Upper lobe of left lung (tissue), 6 donors: ENCODE data around the gene SLC28A1. TPM values are rescaled to one million over a fixed set of nuclear protein-coding genes. Genes with fewer than 3 reads are reported as not detected.

Experiments
- ATAC-seq, 2 donors: fragments of 200-7000 bp; cut with Tn5 transposase; one replicate each; pipeline ENCODE4 v1.9.1; 2022; ENCODE audit warnings: mild to moderate bottlenecking in 2 of 2, moderate library complexity in 2 of 2; ENCODE audit not compliant: low FRiP score in 2 of 2
- DNase-seq, 2 donors: peaks; one replicate each; pipeline ENCODE4 v3.0.0-alpha.2; 2019 to 2020
- H3K27ac ChIP-seq, 4 donors: fragments of 200-600 bp; sonication (generic); one replicate each; pipeline ENCODE4 v1.5.1; 2016 to 2019
- H3K27me3 ChIP-seq, 4 donors: fragments of 200-600 bp; sonication (generic); one replicate each; pipeline ENCODE4 v1.5.1; 2017 to 2019
- H3K36me3 ChIP-seq, 4 donors: fragments of 200-600 bp; sonication (generic); one replicate each; pipeline ENCODE4 v1.5.1; 2016 to 2019
- H3K4me1 ChIP-seq, 4 donors: fragments of 200-600 bp; sonication (generic); one replicate each; pipeline ENCODE4 v1.5.1; 2018 to 2019
- H3K4me3 ChIP-seq, 4 donors: fragments of 200-600 bp; sonication (generic); one replicate each; pipeline ENCODE4 v1.5.1; 2017 to 2019; ENCODE audit warnings: mild to moderate bottlenecking in 2 of 4, moderate library complexity in 1 of 4
- H3K9me3 ChIP-seq, 4 donors: fragments of 200-600 bp; sonication (generic); one replicate each; pipeline ENCODE4 v1.5.1; 2018 to 2019
- EP300 ChIP-seq, 4 donors: sonication (generic); formaldehyde crosslinking; IDR thresholded peaks; one replicate each; pipeline ENCODE4 v1.5.1; 2017; ENCODE audit warnings: antibody characterized with exemption in 4 of 4, control low read depth in 2 of 4
- POLR2A ChIP-seq, 4 donors: fragments of 450-650 bp; IDR thresholded peaks; one replicate each; pipeline ENCODE4 v1.5.1; 2016 to 2017; ENCODE audit warnings: antibody characterized with exemption in 4 of 4, mild to moderate bottlenecking in 2 of 4
- POLR2AphosphoS5 ChIP-seq, 2 donors: sonication (generic); formaldehyde crosslinking; IDR thresholded peaks; one replicate each; pipeline ENCODE4 v1.5.1; 2017; ENCODE audit warnings: antibody characterized with exemption in 2 of 2
- WGBS, 2 donors: methylation state at CpG; one replicate each; pipeline ENCODE4 v1.1.5; 2017 to 2018; 5-methylcytosine and 5-hydroxymethylcytosine counted together
- total RNA-seq, 6 donors: library from RNA; depleted of rRNA in 4 of 6; stranded (reverse); fragments of >200 nt in 4 of 6; gene quantifications; one replicate each; pipeline versions ENCODE4 v1.1.0 to v1.2.1, GENCODE V29; 2016 to 2021
- TF ChIP-seq, protein P1 (sequence below), 6 experiments: fragments of 450-650 bp in 4 of 6; fragments of 200-600 bp in 2 of 6; sonication (generic) in 2 of 6; IDR thresholded peaks; one replicate each; pipeline ENCODE4 v1.5.1; 2016 to 2019; ENCODE audit warnings: antibody characterized with exemption in 6 of 6
- donor health status: DM: no; HTN: no; CAD: no; lungs with moderate emphysema.
- donor health status: DM: no; HTN: yes; CAD: no; lungs with severe emphysema.

Gene SLC28A1
- total RNA-seq, 6 donors from 2014 or later = not detected

- no peak for DNase-seq
- no peak overlapping the region for H3K4me3 ChIP-seq
- TF ChIP-seq, protein P1, sequence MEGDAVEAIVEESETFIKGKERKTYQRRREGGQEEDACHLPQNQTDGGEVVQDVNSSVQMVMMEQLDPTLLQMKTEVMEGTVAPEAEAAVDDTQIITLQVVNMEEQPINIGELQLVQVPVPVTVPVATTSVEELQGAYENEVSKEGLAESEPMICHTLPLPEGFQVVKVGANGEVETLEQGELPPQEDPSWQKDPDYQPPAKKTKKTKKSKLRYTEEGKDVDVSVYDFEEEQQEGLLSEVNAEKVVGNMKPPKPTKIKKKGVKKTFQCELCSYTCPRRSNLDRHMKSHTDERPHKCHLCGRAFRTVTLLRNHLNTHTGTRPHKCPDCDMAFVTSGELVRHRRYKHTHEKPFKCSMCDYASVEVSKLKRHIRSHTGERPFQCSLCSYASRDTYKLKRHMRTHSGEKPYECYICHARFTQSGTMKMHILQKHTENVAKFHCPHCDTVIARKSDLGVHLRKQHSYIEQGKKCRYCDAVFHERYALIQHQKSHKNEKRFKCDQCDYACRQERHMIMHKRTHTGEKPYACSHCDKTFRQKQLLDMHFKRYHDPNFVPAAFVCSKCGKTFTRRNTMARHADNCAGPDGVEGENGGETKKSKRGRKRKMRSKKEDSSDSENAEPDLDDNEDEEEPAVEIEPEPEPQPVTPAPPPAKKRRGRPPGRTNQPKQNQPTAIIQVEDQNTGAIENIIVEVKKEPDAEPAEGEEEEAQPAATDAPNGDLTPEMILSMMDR (IDR thresholded peaks at IDR 0.05) = no peak
- TF ChIP-seq EP300 (IDR thresholded peaks at IDR 0.05) = no peak
- TF ChIP-seq POLR2A (IDR thresholded peaks at IDR 0.05) = no peak
- TF ChIP-seq POLR2AphosphoS5 (IDR thresholded peaks at IDR 0.05) = no peak
- H3K36me3 ChIP-seq = peaks cover 0 to 11% (median 8%) of the 10 kb centered on the region in 4 donors
- H3K9me3 ChIP-seq = no peaks in the 10 kb centered on the region
- no peak for ATAC-seq
- H3K4me1 ChIP-seq = peaks cover 0 to 10% (median 0%) of the 10 kb centered on the region in 4 donors
- no peaks in the 10 kb centered on the region for H3K27me3 ChIP-seq
- H3K27ac ChIP-seq = no peak overlapping the region
Measured at GRCh38 chr15:84855765-84856164, 28.7 kb upstream of the SLC28A1 start.

GRCh38 chr15:84856731-84857417, 27.6 kb upstream of the SLC28A1 start:
- DNase-seq (no peak), ATAC-seq (no peak)
- peaks cover 0 to 11% (median 8%) of the 10 kb centered on the region in 4 donors for H3K36me3 ChIP-seq
- no peak overlapping the region for H3K27ac ChIP-seq
- peaks cover 0 to 10% (median 0%) of the 10 kb centered on the region in 4 donors for H3K4me1 ChIP-seq
- no peaks in the 10 kb centered on the region for H3K9me3 ChIP-seq
- no peaks in the 10 kb centered on the region for H3K27me3 ChIP-seq
- TF ChIP-seq EP300 (IDR thresholded peaks at IDR 0.05) = no peak
- TF ChIP-seq, protein P1 (IDR thresholded peaks at IDR 0.05) = no peak
- no peak for TF ChIP-seq POLR2A (IDR thresholded peaks at IDR 0.05)
- no peak for TF ChIP-seq POLR2AphosphoS5 (IDR thresholded peaks at IDR 0.05)
- no peak overlapping the region for H3K4me3 ChIP-seq
- WGBS, 2 donors = 95% methylated on average over 7 to 16 of the region's 16 CpGs

- Histone ChIP-seq H3K36me3 (peaks cover 0 to 11% (median 8%) of the 10 kb centered on the region in 4 donors), H3K27ac (no peak overlapping the region), H3K27me3 (no peaks in the 10 kb centered on the region), H3K4me1 (peaks cover 0 to 10% (median 0%) of the 10 kb centered on the region in 4 donors), H3K9me3 (no peaks in the 10 kb centered on the region), H3K4me3 (no peak overlapping the region)
- ATAC-seq (peak in 1 of 2 donors; percentile 30), DNase-seq (peak in 1 of 2 donors; percentile 48)
- 79 to 96% methylated on average over 5 to 6 of the region's 15 CpGs for WGBS, 2 donors
- no peak for TF ChIP-seq POLR2A (IDR thresholded peaks at IDR 0.05)
- TF ChIP-seq, protein P1 (IDR thresholded peaks at IDR 0.05) = no peak
- TF ChIP-seq POLR2AphosphoS5 (IDR thresholded peaks at IDR 0.05) = no peak
- no peak for TF ChIP-seq EP300 (IDR thresholded peaks at IDR 0.05)
Measured at GRCh38 chr15:84857418-84858004, 27.0 kb upstream of the SLC28A1 start.

- Histone ChIP-seq H3K27ac (no peak overlapping the region), H3K36me3 (peaks cover 0 to 11% (median 8%) of the 10 kb centered on the region in 4 donors), H3K9me3 (no peaks in the 10 kb centered on the region), H3K4me1 (peaks cover 0 to 10% (median 0%) of the 10 kb centered on the region in 4 donors), H3K4me3 (no peak overlapping the region), H3K27me3 (no peaks in the 10 kb centered on the region)
- TF ChIP-seq, protein P1 (IDR thresholded peaks at IDR 0.05) = no peak
- TF ChIP-seq POLR2AphosphoS5 (IDR thresholded peaks at IDR 0.05) = no peak
- no peak for TF ChIP-seq POLR2A (IDR thresholded peaks at IDR 0.05)
- TF ChIP-seq EP300 (IDR thresholded peaks at IDR 0.05) = no peak
- DNase-seq = peak in 1 of 2 donors; percentile 63
- no peak for ATAC-seq
- WGBS, 2 donors = 91 to 93% methylated on average over 11 of the region's 11 CpGs
Measured at GRCh38 chr15:84858231-84858630, 26.2 kb upstream of the SLC28A1 start.
